Right lobe of liver (tissue), 4 donors: ENCODE data around the gene SAMD5.

ENCODE experiments used
- POLR2A ChIP-seq: fragments of 450-650 bp; IDR thresholded peaks from one replicate; pipeline ENCODE4 v1.6.1; 2017; ENCODE audit warnings: antibody characterized with exemption, mild to moderate bottlenecking
- TF ChIP-seq, protein P1 (sequence below), 4 donors: fragments of 200-600 bp in 3 of 4; fragments of 450-650 bp in 1 of 4; IDR thresholded peaks; one replicate each; pipeline versions ENCODE4 v1.5.1 to v1.8.0; 2016 to 2022; ENCODE audit warnings: antibody characterized with exemption in 4 of 4, mild to moderate bottlenecking in 2 of 4
- donor health status: DM: no; HTN: no; CAD: no.
- donor health status: DM: no; HTN: no; CAD: no.
- donor health status: DM: no; HTN: yes; CAD: no.

DNA sequence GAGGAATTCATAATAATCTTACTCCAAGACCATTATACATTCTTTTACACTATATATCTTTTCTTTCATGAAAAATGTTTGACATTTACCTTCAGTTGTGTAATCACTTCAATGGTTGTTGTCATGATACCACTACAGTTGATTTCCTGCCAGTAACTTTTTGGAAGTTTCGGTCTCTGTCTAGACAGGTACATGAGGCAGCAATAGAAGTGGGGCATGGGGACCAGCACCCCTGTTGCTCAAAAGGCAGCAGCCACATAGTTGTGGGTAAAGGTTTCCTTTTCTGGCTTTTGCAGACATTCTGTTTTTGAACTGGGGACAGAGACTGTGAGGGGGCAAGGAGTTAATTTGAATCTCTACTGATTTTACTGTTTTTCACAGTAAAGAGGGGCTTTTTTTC lies 14.1 kb downstream of the SAMD5 start:
- TF ChIP-seq, protein P1, sequence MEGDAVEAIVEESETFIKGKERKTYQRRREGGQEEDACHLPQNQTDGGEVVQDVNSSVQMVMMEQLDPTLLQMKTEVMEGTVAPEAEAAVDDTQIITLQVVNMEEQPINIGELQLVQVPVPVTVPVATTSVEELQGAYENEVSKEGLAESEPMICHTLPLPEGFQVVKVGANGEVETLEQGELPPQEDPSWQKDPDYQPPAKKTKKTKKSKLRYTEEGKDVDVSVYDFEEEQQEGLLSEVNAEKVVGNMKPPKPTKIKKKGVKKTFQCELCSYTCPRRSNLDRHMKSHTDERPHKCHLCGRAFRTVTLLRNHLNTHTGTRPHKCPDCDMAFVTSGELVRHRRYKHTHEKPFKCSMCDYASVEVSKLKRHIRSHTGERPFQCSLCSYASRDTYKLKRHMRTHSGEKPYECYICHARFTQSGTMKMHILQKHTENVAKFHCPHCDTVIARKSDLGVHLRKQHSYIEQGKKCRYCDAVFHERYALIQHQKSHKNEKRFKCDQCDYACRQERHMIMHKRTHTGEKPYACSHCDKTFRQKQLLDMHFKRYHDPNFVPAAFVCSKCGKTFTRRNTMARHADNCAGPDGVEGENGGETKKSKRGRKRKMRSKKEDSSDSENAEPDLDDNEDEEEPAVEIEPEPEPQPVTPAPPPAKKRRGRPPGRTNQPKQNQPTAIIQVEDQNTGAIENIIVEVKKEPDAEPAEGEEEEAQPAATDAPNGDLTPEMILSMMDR (IDR thresholded peaks at IDR 0.05) = no peak
- TF ChIP-seq POLR2A = no peak
